Stimulated activated CD4-positive, alpha-beta T cell treated with anti-CD3 and anti-CD28 coated beads, Interleukin-4, amount 100 ng/mL, for 1 hour (primary cell): ENCODE data around the gene NCBP2L.
A peak's percentile ranks its signal among the peaks of the same experiment; 100 is the strongest.
"Not testable (repeated sequence)": the region's sequence is repeated elsewhere in the genome, so short reads cannot be mapped to it uniquely, and the experiment has no call there.

Experiments
- DNase-seq: peaks from one replicate; pipeline ENCODE4 v3.0.0-alpha.2; 2020

NCBP2L gene

DNA sequence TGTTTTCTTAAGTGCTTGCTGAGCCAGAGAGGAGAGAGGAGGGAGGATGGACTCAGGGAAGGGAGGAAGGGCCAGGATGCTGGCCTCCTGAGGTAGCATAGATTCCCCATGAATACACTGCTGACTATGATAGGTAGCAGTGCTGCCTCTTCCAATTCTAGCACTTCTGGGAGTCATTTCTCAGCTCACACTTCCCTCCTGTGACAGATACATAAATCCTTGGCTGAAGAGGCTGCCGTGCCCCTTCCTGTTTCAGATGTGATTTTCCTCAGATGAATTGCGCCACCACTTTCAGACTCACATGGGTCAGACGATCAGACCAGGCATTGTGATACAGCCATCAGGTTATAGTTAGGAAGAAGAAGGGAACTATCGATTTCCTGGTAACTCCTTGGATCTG lies 24.3 kb upstream of the NCBP2L start:
- no peak for DNase-seq

- no peak for DNase-seq
These were observed 21.8 kb upstream of the NCBP2L start for GRCh38 chrX:107755721-107756120.

DNA sequence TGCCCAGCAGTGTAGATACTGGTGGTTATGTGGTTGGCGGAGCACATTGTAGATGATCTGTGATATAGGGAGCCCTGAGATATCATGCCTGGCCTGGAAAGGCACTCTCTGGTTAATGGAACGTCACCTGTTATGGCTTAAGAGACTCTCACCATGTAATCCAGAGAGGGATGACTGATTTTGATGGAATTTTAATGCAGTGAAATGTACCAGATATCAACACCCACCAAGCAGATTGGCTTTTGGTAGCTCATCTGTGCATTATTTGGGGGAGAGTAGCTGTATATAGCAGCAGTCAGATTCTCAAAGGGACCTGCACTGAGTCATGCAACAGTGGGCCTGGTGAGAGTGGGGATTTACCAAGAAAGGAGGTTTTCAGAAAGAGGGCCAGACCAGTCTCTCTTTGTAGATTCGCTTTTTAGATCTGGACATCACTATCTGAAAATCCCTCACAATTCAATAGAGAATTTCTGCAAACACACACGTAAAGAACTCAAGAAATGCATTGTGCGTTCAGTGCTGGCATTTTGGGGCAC lies 19.2 kb upstream of the NCBP2L start:
- DNase-seq, result no peak

DNA sequence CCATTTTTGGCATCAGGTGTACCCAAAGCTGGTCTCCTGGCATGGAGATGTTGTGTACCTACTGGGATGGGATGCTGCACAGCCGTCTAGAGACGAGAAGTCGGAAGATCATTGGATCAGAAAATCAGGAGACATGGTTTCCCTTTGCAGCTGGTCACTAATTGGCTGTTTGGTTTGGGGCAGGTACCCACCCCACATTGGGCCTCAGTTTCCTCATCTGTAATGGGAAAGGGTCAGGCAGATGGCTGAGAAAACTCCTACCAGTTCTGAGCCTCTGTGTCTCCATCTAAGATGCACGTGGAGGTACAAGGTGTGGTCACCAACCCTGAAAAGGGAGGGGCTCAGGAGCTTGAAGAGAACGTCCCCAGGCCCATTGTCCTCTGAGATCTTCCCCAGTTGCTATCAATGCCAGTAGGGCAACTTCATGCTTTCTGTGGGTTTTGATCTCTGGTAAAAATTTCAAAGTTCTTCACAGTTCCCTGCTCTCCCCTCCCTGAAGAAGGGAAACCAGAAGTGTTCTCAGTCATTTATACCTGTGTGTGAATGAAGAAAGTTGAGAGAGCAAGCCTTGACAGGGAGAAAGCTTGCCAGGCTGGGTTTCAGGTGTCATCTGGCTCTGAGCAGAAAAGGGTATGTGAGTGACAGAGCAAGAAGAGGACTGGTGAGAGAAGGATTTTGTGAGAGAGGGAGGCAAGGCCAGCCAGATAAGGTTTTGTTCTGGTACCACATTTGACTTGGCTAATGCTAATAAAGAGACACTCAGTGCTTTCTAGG lies 17.0 kb upstream of the NCBP2L start:
- no peak for DNase-seq

DNA sequence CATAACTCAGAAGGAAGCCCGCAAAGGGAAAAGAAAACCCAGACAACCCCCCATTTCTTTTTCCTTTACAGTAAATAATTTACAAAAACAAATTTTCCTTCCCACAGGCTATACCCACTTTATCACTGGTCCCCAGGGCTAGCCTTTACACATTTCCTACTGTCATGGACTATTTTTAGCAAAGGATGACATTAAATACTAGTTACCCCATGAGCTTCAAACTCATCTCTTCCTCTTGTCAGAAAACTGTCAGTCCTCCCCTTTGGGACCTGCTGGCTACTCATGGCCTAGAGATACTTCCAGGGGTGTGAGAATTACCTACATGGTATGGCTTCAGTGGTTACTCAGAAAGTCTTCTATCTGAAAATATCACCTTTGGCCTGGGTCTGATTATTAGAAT lies 13.9 kb upstream of the NCBP2L start:
- no peak for DNase-seq

DNA sequence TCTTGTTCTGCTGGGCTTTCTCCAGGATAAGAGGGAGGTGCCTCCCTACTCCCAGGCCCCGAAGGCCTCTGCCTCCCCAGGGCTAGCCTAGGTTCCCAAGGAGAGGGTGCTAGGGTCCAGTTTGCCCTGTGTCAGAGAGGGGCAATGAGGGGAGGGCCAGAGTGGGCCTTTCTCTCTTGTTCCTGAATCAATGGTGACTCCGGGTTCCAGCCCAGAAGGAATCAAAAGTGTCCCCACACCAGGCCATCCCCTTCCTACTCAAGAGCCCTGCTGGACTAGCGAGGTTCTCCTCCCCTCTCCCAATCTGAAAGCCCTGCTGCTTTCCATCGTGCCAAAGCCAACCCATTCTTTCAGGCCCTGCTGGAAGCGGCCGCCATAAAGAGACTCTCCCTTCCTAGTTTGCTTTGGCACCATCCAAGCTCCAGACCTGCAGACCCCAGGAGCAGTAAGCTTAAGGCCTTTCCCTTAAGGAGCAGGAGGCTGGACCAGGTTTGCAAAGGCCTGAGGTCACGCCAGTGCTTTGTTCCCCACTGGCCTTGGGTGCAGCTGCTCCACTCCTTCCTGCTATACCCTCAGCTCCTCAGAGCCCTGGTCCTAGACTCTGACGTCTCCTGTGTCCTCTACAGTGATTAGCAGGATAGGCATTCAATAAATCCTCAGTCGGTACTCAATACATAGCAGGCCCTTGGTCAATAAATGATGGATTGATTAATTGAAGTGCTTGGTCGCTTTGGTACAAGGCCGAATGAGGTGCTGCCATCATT lies 12.5 kb upstream of the NCBP2L start:
- no peak for DNase-seq

DNA sequence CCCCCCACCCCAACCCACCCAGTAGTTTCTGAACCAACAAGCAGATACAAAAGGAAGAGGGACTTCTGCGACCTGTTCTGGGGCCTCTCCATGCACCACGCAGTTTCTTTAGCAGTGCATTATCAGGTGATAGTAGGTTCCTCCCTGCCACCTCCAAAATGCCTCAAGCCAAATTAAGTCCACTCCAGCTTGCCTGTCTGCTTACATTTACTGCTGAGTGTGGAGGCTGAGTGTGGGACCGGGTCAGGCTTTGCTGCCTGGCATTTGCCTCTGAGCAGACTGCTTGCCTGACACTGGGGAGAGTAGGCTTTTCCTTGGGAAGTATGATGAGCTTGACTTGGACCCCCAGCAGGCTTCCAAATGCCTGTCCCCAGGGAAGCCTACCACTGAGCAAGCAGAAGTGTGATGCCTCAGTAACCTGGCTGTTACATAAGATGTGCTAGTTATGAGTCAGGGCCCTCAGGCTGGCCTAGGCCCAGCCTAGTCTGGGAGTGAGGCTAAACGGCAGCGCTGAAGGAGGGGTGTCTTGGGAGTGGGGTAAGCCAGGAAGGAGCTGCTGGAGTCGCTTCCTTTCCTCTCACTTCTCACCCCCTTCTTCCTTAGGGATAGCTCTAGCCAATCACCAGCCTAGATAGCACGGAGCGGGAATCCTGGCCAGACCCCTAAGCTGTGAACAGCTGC lies 10.9 kb upstream of the NCBP2L start:
- DNase-seq, result no peak

- no peak for DNase-seq
These were observed 9.5 kb upstream of the NCBP2L start for GRCh38 chrX:107768051-107768450.

DNA sequence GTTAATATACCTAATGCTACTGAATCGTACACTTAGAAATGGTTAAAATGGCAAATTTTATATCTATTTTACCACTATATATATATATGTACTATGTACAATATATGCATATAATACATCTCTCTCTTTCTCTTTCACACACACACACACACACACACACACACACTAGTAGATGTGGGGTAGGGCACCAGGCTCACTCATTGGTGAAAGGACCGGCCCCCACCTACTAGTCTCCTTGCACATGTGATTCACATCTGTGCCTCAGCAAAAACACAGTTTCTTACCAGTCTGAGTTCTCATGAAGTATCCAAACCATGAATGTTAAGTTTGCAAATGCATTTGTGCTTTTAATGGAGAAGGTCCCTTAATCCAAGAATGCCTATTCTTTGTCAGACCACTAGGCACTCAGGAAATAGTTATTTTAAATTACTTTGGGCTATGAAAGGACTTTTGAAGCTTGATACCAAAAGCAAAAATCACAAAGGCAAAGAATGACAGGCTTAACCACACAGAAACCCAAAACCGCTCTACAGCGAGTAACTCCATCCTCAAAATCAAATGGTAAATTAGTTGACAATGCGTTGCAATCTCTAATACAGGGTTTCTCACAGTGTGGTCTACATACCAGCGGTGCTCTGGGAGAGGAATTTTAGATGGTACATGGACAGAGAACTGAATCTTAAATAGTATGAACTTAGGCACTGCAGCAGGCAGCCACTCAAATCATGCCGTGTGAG lies 7.8 kb upstream of the NCBP2L start:
- no peak for DNase-seq

DNA sequence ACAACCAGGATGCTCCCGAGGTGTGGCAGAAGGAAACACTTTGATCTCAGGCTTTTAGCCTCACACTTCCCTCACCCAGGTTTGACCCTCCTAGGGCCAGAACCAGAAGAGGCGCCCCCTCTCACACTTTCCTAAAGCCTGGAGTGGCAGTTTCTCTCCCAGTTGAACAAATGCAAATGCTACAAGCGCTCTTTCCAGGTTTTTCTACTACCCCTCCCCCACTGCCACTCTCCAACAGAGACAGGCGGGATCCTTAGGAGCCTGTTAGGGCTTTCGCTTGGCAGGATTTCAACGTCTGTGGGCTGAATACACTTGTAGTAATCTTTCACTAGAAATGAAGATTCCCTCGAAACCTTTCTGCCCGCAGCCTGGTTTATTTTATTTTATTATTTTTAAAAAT lies 4.3 kb upstream of the NCBP2L start:
- DNase-seq, result no peak

DNA sequence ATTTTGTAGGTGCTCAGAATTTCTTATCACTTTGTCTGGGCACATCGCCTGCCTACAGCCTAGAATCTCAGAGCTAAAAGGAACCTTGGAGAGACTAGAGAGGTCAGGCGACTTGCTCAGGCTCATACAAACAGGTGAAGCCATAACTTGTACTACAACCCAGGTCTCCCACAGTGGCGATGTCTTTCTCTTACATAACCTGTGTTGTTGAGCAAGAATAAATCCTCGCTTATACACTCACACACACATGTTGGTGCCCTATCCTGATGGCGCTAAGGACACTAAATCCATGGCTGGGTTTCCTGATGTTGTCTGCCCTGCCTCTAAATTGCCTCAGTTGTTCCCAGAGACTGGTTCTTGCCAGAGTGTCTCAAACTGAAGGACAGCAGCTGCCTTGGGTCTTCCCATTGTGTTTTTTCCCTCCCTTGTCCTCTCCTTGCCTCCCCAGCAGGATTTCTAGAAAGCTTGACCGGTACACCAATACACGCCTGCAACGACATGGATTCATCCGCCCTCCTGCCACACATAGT lies 3.6 kb upstream of the NCBP2L start:
- DNase-seq, result no peak

DNA sequence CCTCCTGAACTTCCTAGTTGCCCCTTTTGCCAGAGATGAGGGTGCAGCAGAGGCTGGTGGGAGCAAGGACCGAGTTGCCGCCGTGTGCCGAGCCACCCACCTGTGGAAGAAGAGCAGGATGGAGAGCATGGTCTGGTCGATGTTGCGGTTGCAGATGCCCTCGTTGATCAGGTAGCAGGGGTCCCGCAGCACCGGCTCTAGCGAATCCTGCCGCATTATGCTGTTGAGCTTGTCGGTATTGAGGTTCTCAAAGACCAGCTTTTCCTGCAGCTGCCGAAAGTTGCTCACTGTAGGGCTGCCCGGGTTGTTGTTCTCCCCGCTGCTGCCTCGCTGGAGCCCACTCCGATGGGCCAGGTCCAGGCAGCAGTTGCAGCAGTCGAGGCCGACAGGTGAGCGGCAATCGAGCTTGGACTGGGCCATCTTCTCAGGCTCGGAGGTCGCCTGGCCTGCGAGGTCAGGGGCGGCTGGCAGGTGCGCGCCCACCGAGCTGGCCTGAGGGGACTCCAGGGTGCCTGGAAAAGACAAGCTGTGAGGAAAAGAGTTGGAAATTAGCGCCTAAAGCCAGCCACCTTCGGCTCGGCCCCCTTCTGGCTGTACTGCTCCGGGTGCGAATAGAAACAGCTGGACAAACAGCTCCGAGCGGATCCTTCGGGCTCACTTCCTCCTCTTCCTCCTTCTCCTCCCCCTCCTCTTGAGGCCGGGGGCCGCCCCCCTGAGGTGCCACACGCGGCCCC lies 2.4 kb upstream of the NCBP2L start:
- no peak for DNase-seq

- peak; percentile 48 for DNase-seq
These were observed 1.6 kb upstream of the NCBP2L start, which contains the start of gene TSC22D3 for GRCh38 chrX:107775734-107776511. TSS of gene TSC22D3 (minus strand) at chrX:107775787. CDS start at chrX:107775419, 368 bp downstream.

DNA sequence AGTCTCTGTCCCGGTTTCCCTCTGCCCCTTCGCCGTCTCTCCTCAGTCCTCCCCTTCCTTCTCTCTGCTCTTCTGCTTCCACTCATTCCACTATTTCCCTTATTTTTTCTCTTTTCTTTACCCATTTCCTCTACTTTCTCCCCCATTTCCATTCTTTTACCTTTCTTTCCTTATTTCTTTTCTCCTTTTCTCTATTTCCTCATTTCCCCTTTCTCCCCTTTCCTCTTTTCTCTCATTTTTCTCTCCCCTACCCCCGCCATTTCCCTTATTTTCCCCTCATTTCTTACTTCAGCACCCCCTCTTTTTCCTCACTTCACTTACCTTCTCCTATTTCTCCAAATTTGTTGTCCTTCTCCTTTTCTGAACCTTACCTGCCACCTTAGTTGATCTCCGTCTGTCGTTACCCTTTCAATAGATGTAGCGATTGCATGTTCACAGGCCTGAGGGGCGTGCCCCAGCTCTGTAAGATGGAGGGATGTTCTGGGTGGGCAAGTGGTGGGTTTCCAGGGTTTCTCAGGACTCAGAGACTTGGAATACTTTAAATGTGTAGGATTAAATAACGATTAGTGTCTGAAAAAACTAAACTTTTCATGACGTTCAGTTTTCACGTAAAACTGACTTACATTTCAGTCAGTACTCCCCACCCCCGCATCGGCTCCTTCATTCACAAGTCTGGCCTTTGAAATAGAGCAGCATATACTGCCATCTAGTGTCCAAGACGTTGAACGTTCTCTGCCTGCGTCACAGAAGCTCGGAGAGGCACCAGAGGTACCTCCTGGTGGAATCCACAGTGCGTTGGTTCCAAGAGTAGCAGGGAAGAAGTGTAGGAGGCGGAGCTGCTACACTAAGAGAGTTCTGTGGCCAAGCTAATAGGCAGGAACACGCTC lies 641 bp upstream of the NCBP2L start:
- peak; percentile 70 for DNase-seq

GRCh38 chrX:107780525-107780924 lies 3.0 kb downstream of the NCBP2L start:
- DNase-seq, result no peak

- DNase-seq, result no peak
These were observed 10.3 kb downstream of the NCBP2L start for GRCh38 chrX:107787827-107788226.

- DNase-seq, result no peak
These were observed 26.9 kb downstream of the NCBP2L start for GRCh38 chrX:107804427-107804826.

DNA sequence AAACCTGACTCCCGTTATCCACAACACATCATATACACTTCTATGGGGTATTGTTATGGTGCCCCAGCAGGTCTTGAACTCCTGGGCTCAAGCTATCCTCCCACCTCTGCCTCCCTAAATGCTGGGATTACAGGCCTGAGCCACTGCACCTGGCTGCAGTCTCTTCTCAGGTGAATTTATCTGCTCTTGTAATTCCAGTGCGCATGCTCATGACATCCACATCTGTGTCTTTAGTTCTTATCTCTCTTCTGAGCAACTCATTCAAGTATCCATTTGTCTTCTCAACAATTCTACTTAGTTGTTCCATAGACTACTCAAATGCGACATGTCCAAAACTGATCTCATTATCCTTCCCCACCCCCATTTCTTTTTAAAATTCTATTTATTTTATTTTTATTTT lies 27.6 kb downstream of the NCBP2L start:
- DNase-seq, result no peak

GRCh38 chrX:107810053-107810452 lies 32.5 kb downstream of the NCBP2L start:
- not testable (repeated sequence) for DNase-seq
